ENCODE results near the gene OTOGL.

GRCh38 chr12:80277732-80278131, 178.4 kb downstream of the OTOGL start:
- TF ChIP-seq EZH2 (IDR thresholded peaks at IDR 0.05; ENCODE audit: borderline replicate concordance, low read length) (no peak), CTCF (IDR thresholded peaks at IDR 0.05; ENCODE audit: low read length) (no peak)
